Urinary bladder (tissue), 4 donors: ENCODE measurements around the gene MAPK11. TPM values are rescaled to one million over a fixed set of nuclear protein-coding genes. Genes with fewer than 3 reads are reported as not detected.
"Not testable (repeated sequence)": the region's sequence is repeated elsewhere in the genome, so short reads cannot be mapped to it uniquely, and the experiment has no call there.

Source experiments
- DNase-seq: peaks from one replicate; pipeline ENCODE4 v3.0.0-alpha.2; 2015; ENCODE audit errors: extremely low spot score
- H3K27ac ChIP-seq: one replicate; pipeline ENCODE4 v1.5.1; 2013; ENCODE audit warnings: low read depth, mild to moderate bottlenecking, moderate library complexity
- H3K36me3 ChIP-seq: one replicate; pipeline ENCODE4 v1.6.1; 2013; ENCODE audit warnings: mild to moderate bottlenecking, moderate library complexity; ENCODE audit not compliant: insufficient read depth
- H3K4me1 ChIP-seq: one replicate; pipeline ENCODE4 v1.6.1; 2013; ENCODE audit warnings: mild to moderate bottlenecking, moderate library complexity; ENCODE audit not compliant: insufficient read depth
- H3K4me3 ChIP-seq: one replicate; pipeline ENCODE4 v1.5.1; 2013; ENCODE audit warnings: low read depth, low read length
- WGBS: extraction: QIAGEN DNeasy Blood & Tissue Kit; methylation state at CpG from one replicate; pipeline ENCODE4 v1.1.7; 2013; 5-methylcytosine and 5-hydroxymethylcytosine counted together
- polyA plus RNA-seq: library from polyadenylated mRNA; stranded (reverse); fragments of 200-250 nt; gene quantifications from one replicate; pipeline ENCODE4 v1.2.3, GENCODE V29; 2013
- total RNA-seq: library from RNA; depleted of rRNA; stranded (reverse); fragments of >200 nt; gene quantifications from one replicate; pipeline ENCODE4 v1.2.3, GENCODE V29; 2014
- donor health status: healthy with polysubstance abuse.
- donor health status: healthy.

Gene MAPK11
- total and polyA plus RNA-seq, 2 donors = 4.1 to 13.6 TPM

DNA sequence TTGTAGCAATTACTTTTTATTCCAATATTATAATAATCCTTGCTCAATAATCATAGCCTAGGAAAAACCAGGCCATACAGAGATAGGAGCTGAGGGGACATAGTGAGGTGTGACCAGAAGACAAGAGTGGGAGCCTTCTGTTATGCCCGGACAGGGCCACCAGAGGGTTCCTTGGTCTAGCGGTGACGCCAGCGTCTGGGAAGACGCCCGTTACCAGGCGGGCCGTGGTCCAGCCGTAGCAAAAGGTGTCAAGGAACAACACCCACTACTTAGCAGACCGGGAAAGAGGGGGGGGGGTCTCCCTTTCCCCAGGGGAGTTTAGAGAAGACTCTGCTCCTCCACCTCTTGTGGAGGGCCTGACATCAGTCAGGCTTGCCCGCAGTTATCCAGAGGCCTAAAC is 3.2 kb upstream of the MAPK11 start:
- 62% methylated on average over 11 of the region's 11 CpGs for WGBS
- H3K27ac ChIP-seq, DNase-seq, H3K4me3 ChIP-seq, H3K36me3 ChIP-seq, H3K4me1 ChIP-seq: not testable (repeated sequence)

GRCh38 chr22:50272044-50272802 is 2.0 kb upstream of the MAPK11 start:
- Histone ChIP-seq H3K27ac (no peak overlapping the region), H3K4me1 (no peaks in the 10 kb centered on the region), H3K36me3 (peaks cover 3% of the 10 kb centered on the region), H3K4me3 (peak overlapping the region; percentile 15)
- no peak for DNase-seq
- WGBS = 40% methylated on average over 26 of the region's 26 CpGs

GRCh38 chr22:50271519-50271970 is 1.4 kb upstream of the MAPK11 start:
- Histone ChIP-seq H3K27ac (no peak overlapping the region), H3K4me3 (peak overlapping the region; percentile 15), H3K4me1 (no peaks in the 10 kb centered on the region), H3K36me3 (peaks cover 3% of the 10 kb centered on the region)
- no peak for DNase-seq
- WGBS = 1% methylated on average over 45 of the region's 45 CpGs

DNA sequence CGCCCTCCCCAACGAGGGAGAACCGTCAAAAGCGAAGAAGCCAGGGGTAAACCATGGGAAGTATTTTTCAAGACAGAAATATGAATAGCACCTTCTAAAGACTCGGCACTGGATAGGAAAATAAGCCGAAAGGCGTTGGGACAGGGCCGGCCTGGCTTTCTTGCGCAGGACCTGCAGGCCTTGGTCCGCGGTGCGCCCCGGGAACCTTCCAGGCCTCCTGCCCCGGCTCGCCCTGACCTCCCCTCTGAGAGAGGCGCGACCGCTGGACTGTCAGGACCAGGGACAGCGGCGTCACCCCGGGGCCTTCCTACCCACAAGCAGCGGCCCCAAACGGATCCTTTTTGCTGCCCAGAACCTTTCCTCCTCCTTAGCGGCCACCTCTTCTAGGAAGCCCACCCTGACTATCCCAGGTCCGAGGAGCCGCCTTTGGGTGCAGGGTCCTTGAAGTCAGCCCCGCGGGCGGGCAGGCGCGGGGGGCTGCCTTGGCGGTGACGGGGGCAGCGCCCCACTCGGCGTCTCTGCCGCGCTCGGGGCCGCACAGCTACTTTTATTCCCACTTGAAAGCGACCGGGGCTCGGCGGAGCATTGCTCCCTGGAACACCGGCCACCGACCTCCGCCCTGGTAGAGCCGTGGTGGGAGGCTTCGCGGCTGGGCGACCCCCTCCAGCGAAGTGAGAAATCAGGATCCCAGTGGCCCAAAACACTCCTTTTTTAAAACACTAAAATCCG is 650 bp upstream of the MAPK11 start:
- DNase-seq = no peak
- Histone ChIP-seq H3K36me3 (peaks cover 3% of the 10 kb centered on the region), H3K4me3 (peak overlapping the region; percentile 44), H3K4me1 (no peaks in the 10 kb centered on the region), H3K27ac (no peak overlapping the region)
- 2% methylated on average over 53 of the region's 53 CpGs for WGBS

GRCh38 chr22:50269573-50269969 is 609 bp downstream of the MAPK11 start:
- Histone ChIP-seq H3K27ac (no peak overlapping the region), H3K4me1 (no peaks in the 10 kb centered on the region), H3K4me3 (peak overlapping the region; percentile 44), H3K36me3 (no peaks in the 10 kb centered on the region)
- DNase-seq = no peak
- 15% methylated on average over 18 of the region's 18 CpGs for WGBS

GRCh38 chr22:50268655-50269113 is 1.5 kb downstream of the MAPK11 start:
- no peaks in the 10 kb centered on the region for H3K4me1 ChIP-seq
- H3K27ac ChIP-seq = no peak overlapping the region
- no peak overlapping the region for H3K4me3 ChIP-seq
- H3K36me3 ChIP-seq = no peaks in the 10 kb centered on the region
- 48% methylated on average over 9 of the region's 9 CpGs for WGBS
- DNase-seq = no peak

GRCh38 chr22:50267591-50268390 is 2.4 kb downstream of the MAPK11 start:
- Histone ChIP-seq H3K36me3 (no peaks in the 10 kb centered on the region), H3K4me1 (no peaks in the 10 kb centered on the region), H3K4me3 (peak overlapping the region; percentile 23), H3K27ac (no peak overlapping the region)
- 12% methylated on average over 75 of the region's 75 CpGs for WGBS
- no peak for DNase-seq

- H3K36me3 ChIP-seq = no peaks in the 10 kb centered on the region
- no peak for DNase-seq
- H3K4me1 ChIP-seq = no peaks in the 10 kb centered on the region
- peak overlapping the region; percentile 23 for H3K4me3 ChIP-seq
- H3K27ac ChIP-seq = no peak overlapping the region
- WGBS = 58% methylated on average over 37 of the region's 37 CpGs
These were observed 3.2 kb downstream of the MAPK11 start for GRCh38 chr22:50266994-50267393.

DNA sequence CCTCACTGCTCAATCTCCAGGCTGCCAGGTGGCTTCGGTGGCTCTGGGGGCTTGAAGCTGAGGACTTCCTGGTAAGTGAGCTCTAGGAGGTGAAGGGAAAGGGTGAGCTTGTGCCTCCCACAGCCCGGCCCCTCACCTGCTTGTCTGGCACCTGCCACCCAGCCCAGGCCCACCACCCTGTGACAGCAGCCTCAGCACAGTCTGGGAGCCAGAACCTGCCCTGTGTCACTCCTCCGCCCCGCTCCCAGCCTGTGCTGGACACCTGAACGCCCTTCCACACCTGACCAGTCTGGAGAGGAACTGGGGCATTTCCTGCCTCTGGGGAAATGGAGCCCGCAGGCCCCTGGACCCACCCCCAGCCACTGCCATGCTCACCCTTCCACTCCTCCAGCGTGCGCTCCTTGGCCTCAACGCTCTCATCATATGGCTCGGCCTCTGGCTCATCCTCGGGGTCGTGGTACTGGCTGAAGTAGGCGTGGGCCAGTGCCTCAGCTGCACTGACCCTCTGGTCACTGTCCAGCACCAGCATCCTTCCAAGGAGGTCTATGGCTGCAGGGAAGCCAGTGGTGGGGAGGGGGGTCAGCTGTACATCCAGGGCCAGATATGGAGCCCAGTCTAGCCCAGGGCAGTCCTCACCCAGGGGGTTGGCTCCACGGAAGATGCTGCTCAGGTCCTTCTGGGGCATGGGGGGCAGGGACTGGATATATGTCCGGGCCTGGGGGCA is 5.1 kb downstream of the MAPK11 start:
- Histone ChIP-seq H3K27ac (no peak overlapping the region), H3K4me1 (peaks cover 3% of the 10 kb centered on the region), H3K4me3 (no peak overlapping the region), H3K36me3 (no peaks in the 10 kb centered on the region)
- 89% methylated on average over 15 of the region's 15 CpGs for WGBS
- DNase-seq = no peak

- H3K4me1 ChIP-seq = peaks cover 3% of the 10 kb centered on the region
- no peak overlapping the region for H3K27ac ChIP-seq
- DNase-seq = no peak
- WGBS = 88% methylated on average over 15 of the region's 15 CpGs
- no peak overlapping the region for H3K4me3 ChIP-seq
- no peaks in the 10 kb centered on the region for H3K36me3 ChIP-seq
These were observed 6.0 kb downstream of the MAPK11 start for GRCh38 chr22:50264104-50264745.

DNA sequence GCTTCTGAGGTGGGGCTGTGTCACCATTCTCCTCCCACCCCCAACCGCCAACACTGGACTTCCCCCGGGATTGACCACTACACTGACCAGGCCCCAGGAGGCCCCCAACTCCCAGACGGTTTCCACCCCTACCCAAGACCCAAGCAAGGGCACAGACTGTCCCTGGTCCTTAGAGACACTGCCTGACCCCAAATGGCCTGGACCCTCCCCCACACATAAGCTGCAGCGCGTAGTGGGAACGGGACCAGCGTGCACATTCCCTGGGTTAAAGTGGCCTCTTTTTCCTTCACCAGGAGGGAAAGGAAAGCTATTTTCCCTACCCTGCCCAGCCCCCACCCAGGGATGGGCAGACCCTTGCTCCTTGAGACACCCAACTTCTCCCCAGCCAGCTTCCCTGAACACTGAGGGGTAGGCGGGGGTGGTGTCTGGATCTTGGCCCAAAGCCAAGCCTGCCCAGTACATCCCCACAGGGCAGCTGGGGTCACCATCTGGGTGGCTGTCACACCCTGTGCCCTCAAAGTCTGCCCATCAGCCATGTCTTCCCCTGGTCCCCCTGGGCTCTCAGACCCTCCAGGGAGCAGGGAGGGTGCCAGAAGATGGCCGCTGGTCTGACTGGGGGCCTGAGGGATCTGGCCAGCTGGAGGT is 7.1 kb downstream of the MAPK11 start:
- DNase-seq = no peak
- 70% methylated on average over 9 of the region's 9 CpGs for WGBS
- Histone ChIP-seq H3K36me3 (no peaks in the 10 kb centered on the region), H3K4me1 (peaks cover 3% of the 10 kb centered on the region), H3K27ac (no peak overlapping the region), H3K4me3 (no peak overlapping the region)

DNA sequence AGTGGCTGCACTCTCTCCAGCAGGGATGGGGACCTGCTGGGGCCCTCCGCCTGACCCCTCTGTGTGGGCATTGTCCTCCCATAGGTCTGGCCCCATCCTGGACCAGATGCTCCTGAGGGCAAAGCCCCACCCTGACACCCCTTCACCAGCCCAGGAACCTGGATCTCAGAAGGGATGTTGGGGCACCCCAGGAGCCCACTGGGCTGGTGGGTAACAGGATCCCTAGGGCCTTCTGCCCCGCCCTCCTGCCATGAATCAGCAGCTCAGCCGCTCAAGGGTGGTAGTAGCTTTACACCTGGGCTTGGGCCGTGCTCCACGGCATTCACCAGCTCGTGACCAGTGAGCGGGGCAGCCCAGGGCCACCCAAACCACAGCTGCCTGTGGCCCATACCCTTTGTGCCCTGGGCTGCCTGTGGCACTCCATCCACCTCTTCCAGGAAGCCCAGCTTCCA is 7.7 kb downstream of the MAPK11 start:
- DNase-seq = no peak
- WGBS = 75% methylated on average over 7 of the region's 7 CpGs
- no peak overlapping the region for H3K4me3 ChIP-seq
- H3K36me3 ChIP-seq = no peaks in the 10 kb centered on the region
- peaks cover 3% of the 10 kb centered on the region for H3K4me1 ChIP-seq
- H3K27ac ChIP-seq = no peak overlapping the region
